NT2/D1 (cell line): ENCODE results near the gene BMI1.

Experiments
- DNase-seq: peaks from one replicate; pipeline ENCODE4 v3.0.0-alpha.2; 2011; ENCODE audit warnings: low read depth, low spot score
- H3K27me3 ChIP-seq: 2 replicates; pipeline ENCODE4 v1.6.0; 2011; ENCODE audit warnings: mild to moderate bottlenecking; ENCODE audit not compliant: insufficient read length, insufficient read depth
- H3K36me3 ChIP-seq: 2 replicates; pipeline ENCODE4 v1.6.1; 2011; ENCODE audit warnings: mild to moderate bottlenecking, low read length, mixed read lengths; ENCODE audit not compliant: insufficient read depth, insufficient read length
- H3K4me1 ChIP-seq: 2 replicates; pipeline ENCODE4 v1.5.1; 2011; ENCODE audit not compliant: insufficient read depth, insufficient read length
- H3K4me3 ChIP-seq: 2 replicates; pipeline ENCODE4 v1.5.1; 2011; ENCODE audit warnings: low read depth; ENCODE audit not compliant: insufficient read length
- H3K9ac ChIP-seq: 2 replicates; pipeline ENCODE4 v1.6.0; 2011; ENCODE audit warnings: low read depth; ENCODE audit not compliant: insufficient read length
- H3K9me3 ChIP-seq: 2 replicates; pipeline ENCODE4 v1.5.1; 2011; ENCODE audit warnings: mild to moderate bottlenecking, low read length; ENCODE audit not compliant: insufficient read depth
- SUZ12 ChIP-seq: IDR thresholded peaks from 2 replicates; pipeline ENCODE4 v1.6.1; 2011; ENCODE audit not compliant: insufficient read length, insufficient read depth; ENCODE audit errors: extremely low read depth
- YY1 ChIP-seq: IDR thresholded peaks from 2 replicates; pipeline ENCODE4 v1.6.1; 2011; ENCODE audit not compliant: insufficient read length, insufficient read depth
- ZNF274 ChIP-seq: IDR thresholded peaks from 2 replicates; pipeline ENCODE4 v1.6.1; 2011; ENCODE audit warnings: mild to moderate bottlenecking, low read depth, low read length

BMI1 gene

GRCh38 chr10:22319980-22320558 lies 830 bp upstream of the BMI1 start:
- no peaks in the 10 kb centered on the region for H3K4me1 ChIP-seq
- TF ChIP-seq ZNF274: no peak
- no peak for TF ChIP-seq SUZ12
- TF ChIP-seq YY1: no peak
- no peak for DNase-seq
- H3K27me3 ChIP-seq: peaks cover 80% of the 10 kb centered on the region
- no peak overlapping the region for H3K4me3 ChIP-seq
- H3K36me3 ChIP-seq: no peaks in the 10 kb centered on the region
- H3K9ac ChIP-seq: no peak overlapping the region
- H3K9me3 ChIP-seq: no peaks in the 10 kb centered on the region

DNA sequence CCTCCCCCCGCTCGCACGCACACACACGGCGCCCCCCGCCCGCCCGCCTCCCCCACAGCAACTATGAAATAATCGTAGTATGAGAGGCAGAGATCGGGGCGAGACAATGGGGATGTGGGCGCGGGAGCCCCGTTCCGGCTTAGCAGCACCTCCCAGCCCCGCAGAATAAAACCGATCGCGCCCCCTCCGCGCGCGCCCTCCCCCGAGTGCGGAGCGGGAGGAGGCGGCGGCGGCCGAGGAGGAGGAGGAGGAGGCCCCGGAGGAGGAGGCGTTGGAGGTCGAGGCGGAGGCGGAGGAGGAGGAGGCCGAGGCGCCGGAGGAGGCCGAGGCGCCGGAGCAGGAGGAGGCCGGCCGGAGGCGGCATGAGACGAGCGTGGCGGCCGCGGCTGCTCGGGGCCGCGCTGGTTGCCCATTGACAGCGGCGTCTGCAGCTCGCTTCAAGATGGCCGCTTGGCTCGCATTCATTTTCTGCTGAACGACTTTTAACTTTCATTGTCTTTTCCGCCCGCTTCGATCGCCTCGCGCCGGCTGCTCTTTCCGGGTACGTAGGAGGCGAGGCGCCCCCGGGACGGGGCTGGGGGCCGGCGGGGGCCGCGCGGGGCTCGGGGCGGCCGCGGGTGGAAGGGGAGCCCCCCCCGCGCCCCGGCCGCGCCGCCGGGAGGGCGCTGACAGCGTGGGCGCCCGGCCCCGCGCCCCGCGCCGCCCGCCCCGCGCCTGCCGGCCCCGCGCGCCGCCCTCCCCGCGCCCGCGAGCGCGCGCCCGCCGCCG lies 441 bp downstream of the BMI1 start:
- H3K36me3 ChIP-seq: no peaks in the 10 kb centered on the region
- peaks cover 77% of the 10 kb centered on the region for H3K27me3 ChIP-seq
- H3K9ac ChIP-seq: peak overlapping the region; percentile 77
- no peak for DNase-seq
- TF ChIP-seq SUZ12 (no peak), ZNF274 (no peak), YY1 (peak; percentile 46)
- H3K9me3 ChIP-seq: no peaks in the 10 kb centered on the region
- H3K4me1 ChIP-seq: no peaks in the 10 kb centered on the region
- H3K4me3 ChIP-seq: peak overlapping the region; percentile 51

GRCh38 chr10:22321924-22322640 lies 1.2 kb downstream of the BMI1 start:
- peaks cover 78% of the 10 kb centered on the region for H3K27me3 ChIP-seq
- no peaks in the 10 kb centered on the region for H3K9me3 ChIP-seq
- H3K9ac ChIP-seq: no peak overlapping the region
- H3K4me3 ChIP-seq: peak overlapping the region; percentile 36
- DNase-seq: no peak
- TF ChIP-seq SUZ12 (peak; percentile 91), YY1 (no peak), ZNF274 (no peak)
- no peaks in the 10 kb centered on the region for H3K36me3 ChIP-seq
- no peaks in the 10 kb centered on the region for H3K4me1 ChIP-seq

DNA sequence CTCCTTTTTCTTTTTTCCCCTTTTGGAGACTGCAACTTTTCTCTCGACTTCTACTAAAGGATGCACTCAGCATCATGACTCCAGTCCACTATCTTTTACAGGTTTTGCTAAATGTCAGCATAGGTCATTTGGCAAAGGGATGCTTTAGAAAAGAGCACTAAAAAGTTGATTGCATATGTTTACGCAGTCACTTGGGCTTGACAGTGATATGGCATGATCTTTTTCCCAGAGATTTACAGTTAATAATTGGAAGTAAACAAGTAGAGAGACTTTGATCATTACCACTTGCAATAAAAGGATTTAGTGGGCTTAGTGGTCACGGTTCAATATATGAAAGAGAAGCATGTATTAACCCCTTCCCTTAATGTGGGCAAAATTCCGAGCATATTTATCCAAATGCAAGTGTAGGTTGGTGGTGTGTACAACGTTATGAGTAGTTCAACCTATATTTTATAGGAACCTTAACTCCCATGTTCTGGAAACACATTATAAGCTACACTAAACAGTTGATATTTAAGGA lies 1.8 kb downstream of the BMI1 start:
- H3K4me3 ChIP-seq: no peak overlapping the region
- H3K9ac ChIP-seq: no peak overlapping the region

GRCh38 chr10:22323538-22324305 lies 2.8 kb downstream of the BMI1 start:
- no peak overlapping the region for H3K9ac ChIP-seq
- H3K27me3 ChIP-seq: peaks cover 61% of the 10 kb centered on the region
- no peak overlapping the region for H3K4me3 ChIP-seq

More for the DNA sequence above, 1.8 kb downstream of the BMI1 start:
- H3K9me3 ChIP-seq: no peaks in the 10 kb centered on the region
- no peak for DNase-seq
- no peaks in the 10 kb centered on the region for H3K36me3 ChIP-seq
- TF ChIP-seq SUZ12 (no peak), ZNF274 (no peak), YY1 (no peak)
- no peaks in the 10 kb centered on the region for H3K4me1 ChIP-seq
- H3K27me3 ChIP-seq: peaks cover 72% of the 10 kb centered on the region

GRCh38 chr10:22324413-22324812 lies 3.5 kb downstream of the BMI1 start:
- no peak for DNase-seq
- no peak for TF ChIP-seq ZNF274
- no peak for TF ChIP-seq YY1
- no peak for TF ChIP-seq SUZ12
- no peaks in the 10 kb centered on the region for H3K9me3 ChIP-seq
- H3K4me1 ChIP-seq: no peaks in the 10 kb centered on the region
- peaks cover 5% of the 10 kb centered on the region for H3K36me3 ChIP-seq
- H3K27me3 ChIP-seq: peaks cover 54% of the 10 kb centered on the region
- H3K9ac ChIP-seq: no peak overlapping the region
- no peak overlapping the region for H3K4me3 ChIP-seq

More at GRCh38 chr10:22323538-22324305, 2.8 kb downstream of the BMI1 start:
- no peak for DNase-seq
- no peaks in the 10 kb centered on the region for H3K4me1 ChIP-seq
- no peaks in the 10 kb centered on the region for H3K36me3 ChIP-seq
- no peaks in the 10 kb centered on the region for H3K9me3 ChIP-seq
- TF ChIP-seq SUZ12: no peak
- TF ChIP-seq ZNF274: no peak
- TF ChIP-seq YY1: no peak
